Measurements from ENCODE around the gene DRC7. TPM values are rescaled to one million over a fixed set of nuclear protein-coding genes. Genes with fewer than 3 reads are reported as not detected.

The DRC7 gene
- total and polyA plus RNA-seq, 10 of the 15 experiments (the other 5 are each of a cell fraction or from before 2014, with no cell fraction given): 0.06 to 0.49 (median 0.14) TPM; not detected in 4

DNA sequence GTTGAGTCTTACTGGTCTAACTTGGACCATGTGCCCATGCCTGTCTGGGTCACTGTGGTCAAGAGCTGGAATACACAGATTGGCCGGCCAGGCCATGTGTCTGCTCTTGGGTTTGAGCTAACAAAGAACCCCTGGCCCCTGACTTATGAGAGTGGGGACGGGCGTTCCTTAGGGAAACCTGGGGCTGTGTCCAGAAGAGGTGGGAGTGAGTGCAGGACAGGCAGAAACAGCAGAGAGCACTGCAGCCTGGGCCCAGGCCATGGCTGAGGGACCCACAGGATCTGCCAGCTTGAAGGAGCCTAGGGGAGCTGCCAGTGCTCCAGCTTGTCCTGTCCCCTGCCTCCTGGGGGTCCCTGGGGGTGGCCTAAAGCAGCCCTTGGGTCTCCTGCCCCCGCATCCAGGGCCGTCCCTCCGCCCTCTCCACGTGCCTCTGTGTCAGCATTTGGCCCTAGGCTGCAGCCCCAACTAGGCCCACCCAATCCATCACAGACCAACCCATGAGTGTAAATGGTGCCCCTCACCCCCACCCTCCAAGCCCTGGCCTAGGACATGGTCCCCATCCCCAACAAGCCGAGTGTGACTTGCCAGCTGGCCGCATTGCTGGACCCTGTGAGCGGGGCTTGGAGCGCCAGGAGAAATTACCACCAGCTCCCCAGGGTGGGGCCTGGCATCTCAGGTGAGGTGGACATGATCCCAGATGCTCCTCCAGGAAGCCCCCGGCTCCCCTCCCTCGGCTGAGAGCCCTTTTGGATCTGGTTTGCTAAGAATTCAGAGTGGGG, 12.5 kb upstream of the DRC7 start:
- in situ Hi-C loops (cut with MboI): no loop called here
- no peaks in the 10 kb centered on the region for H3K79me2 ChIP-seq (ENCODE audit: control insufficient read depth, insufficient read depth, low read length)
- RAD21 ChIA-PET (ENCODE audit: unreplicated experiment): no interaction called here
- no TSS peak for BruUV-seq (replicated peaks)
- H3K4me2 ChIP-seq (ENCODE audit: control insufficient read depth, insufficient read depth): no peak overlapping the region
- H3K27me3 ChIP-seq (replicated peaks in 1 of 2; ENCODE audit: control insufficient read depth in 2 of 2, insufficient read depth in 2 of 2, low read length in 1 of 2): no peaks in the 10 kb centered on the region
- DNase-seq (ENCODE audit: low read depth, low spot score): no peak
- intact Hi-C loops (cut with micrococcal nuclease; ENCODE audit: unreplicated experiment): no loop called here
- POLR2A ChIA-PET: no interaction called here
- no peak overlapping the region for H3K4me3 ChIP-seq
- no peaks in the 10 kb centered on the region for H3K4me1 ChIP-seq (ENCODE audit: control insufficient read depth, insufficient read depth, low read length)
- no peak overlapping the region for H3K27ac ChIP-seq (ENCODE audit: control insufficient read depth, insufficient read depth)
- no peak overlapping the region for H3K9ac ChIP-seq (ENCODE audit: control insufficient read depth, insufficient read depth, low read length)
- CTCF ChIA-PET: interaction anchor here (0.7 kb wide), 1 partner anchor 16 kb away, joined by 3 read pairs; no protein-coding TSS in a partner anchor
- SMC1A ChIA-PET (ENCODE audit: uncharacterized antibody, unreplicated experiment): no interaction called here
- H3K36me3 ChIP-seq (ENCODE audit: control insufficient read depth in 2 of 2, insufficient read depth in 2 of 2, low read length in 1 of 2): no peaks in the 10 kb centered on the region
- no peaks in the 10 kb centered on the region for H3K9me3 ChIP-seq (replicated peaks; ENCODE audit: control insufficient read depth, insufficient read depth, low read length)
- ATAC-seq: no peak
- no peak for FAIRE-seq
- TF ChIP-seq ZNF384 (IDR thresholded peaks at IDR 0.05; ENCODE audit: borderline replicate concordance, low read depth, low read length): no peak
- no peak for TF ChIP-seq YY1 (IDR thresholded peaks at IDR 0.05; ENCODE audit: low read depth, low read length)
- TF ChIP-seq, protein P1, sequence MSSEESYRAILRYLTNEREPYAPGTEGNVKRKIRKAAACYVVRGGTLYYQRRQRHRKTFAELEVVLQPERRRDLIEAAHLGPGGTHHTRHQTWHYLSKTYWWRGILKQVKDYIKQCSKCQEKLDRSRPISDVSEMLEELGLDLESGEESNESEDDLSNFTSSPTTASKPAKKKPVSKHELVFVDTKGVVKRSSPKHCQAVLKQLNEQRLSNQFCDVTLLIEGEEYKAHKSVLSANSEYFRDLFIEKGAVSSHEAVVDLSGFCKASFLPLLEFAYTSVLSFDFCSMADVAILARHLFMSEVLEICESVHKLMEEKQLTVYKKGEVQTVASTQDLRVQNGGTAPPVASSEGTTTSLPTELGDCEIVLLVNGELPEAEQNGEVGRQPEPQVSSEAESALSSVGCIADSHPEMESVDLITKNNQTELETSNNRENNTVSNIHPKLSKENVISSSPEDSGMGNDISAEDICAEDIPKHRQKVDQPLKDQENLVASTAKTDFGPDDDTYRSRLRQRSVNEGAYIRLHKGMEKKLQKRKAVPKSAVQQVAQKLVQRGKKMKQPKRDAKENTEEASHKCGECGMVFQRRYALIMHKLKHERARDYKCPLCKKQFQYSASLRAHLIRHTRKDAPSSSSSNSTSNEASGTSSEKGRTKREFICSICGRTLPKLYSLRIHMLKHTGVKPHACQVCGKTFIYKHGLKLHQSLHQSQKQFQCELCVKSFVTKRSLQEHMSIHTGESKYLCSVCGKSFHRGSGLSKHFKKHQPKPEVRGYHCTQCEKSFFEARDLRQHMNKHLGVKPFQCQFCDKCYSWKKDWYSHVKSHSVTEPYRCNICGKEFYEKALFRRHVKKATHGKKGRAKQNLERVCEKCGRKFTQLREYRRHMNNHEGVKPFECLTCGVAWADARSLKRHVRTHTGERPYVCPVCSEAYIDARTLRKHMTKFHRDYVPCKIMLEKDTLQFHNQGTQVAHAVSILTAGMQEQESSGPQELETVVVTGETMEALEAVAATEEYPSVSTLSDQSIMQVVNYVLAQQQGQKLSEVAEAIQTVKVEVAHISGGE (CRISPR knock-in tag; IDR thresholded peaks at IDR 0.05): no peak
- TF ChIP-seq IRF4 (IDR thresholded peaks at IDR 0.05; ENCODE audit: low read depth, low read length): no peak
- TF ChIP-seq KDM1A (IDR thresholded peaks at IDR 0.05; ENCODE audit: borderline replicate concordance): no peak
- TF ChIP-seq ESRRA (IDR thresholded peaks at IDR 0.05; ENCODE audit: low read length): no peak
- TF ChIP-seq, protein P2, sequence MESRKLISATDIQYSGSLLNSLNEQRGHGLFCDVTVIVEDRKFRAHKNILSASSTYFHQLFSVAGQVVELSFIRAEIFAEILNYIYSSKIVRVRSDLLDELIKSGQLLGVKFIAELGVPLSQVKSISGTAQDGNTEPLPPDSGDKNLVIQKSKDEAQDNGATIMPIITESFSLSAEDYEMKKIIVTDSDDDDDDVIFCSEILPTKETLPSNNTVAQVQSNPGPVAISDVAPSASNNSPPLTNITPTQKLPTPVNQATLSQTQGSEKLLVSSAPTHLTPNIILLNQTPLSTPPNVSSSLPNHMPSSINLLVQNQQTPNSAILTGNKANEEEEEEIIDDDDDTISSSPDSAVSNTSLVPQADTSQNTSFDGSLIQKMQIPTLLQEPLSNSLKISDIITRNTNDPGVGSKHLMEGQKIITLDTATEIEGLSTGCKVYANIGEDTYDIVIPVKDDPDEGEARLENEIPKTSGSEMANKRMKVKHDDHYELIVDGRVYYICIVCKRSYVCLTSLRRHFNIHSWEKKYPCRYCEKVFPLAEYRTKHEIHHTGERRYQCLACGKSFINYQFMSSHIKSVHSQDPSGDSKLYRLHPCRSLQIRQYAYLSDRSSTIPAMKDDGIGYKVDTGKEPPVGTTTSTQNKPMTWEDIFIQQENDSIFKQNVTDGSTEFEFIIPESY (IDR thresholded peaks at IDR 0.05): no peak
- TF ChIP-seq CBX3 (IDR thresholded peaks at IDR 0.05; ENCODE audit: borderline replicate concordance, low read depth): no peak
- TF ChIP-seq NFXL1 (IDR thresholded peaks at IDR 0.05; ENCODE audit: borderline replicate concordance): no peak
- TF ChIP-seq, protein P3, sequence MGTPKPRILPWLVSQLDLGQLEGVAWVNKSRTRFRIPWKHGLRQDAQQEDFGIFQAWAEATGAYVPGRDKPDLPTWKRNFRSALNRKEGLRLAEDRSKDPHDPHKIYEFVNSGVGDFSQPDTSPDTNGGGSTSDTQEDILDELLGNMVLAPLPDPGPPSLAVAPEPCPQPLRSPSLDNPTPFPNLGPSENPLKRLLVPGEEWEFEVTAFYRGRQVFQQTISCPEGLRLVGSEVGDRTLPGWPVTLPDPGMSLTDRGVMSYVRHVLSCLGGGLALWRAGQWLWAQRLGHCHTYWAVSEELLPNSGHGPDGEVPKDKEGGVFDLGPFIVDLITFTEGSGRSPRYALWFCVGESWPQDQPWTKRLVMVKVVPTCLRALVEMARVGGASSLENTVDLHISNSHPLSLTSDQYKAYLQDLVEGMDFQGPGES (IDR thresholded peaks at IDR 0.05): no peak
- 13% methylated on average over 13 of the region's 13 CpGs for WGBS (ENCODE audit: insufficient coverage, insufficient replicate concordance, low lambda C conversion rate, missing lambda C conversion rate)
- no peak overlapping the region for H2AFZ ChIP-seq (ENCODE audit: control insufficient read depth, low read depth, low read length)
- no peaks in the 10 kb centered on the region for H4K20me1 ChIP-seq (ENCODE audit: control insufficient read depth, insufficient read depth)
